ENCODE results near the gene C1QTNF3. TPM values are rescaled to one million over a fixed set of nuclear protein-coding genes. Genes with fewer than 3 reads are reported as not detected.

Gene C1QTNF3
- total RNA-seq, 1 donor from 2014 or later = 9.8 TPM

GRCh38 chr5:34057118-34057517 lies 14.1 kb upstream of the C1QTNF3 start:
- Mint-ChIP-seq H3K9me3 (peaks cover 4% of the 10 kb centered on the region), H3K36me3 (peaks cover 23% of the 10 kb centered on the region), H3K27ac (no peak overlapping the region), H3K4me3 (no peak overlapping the region), H3K4me1 (no peaks in the 10 kb centered on the region), H3K27me3 (ENCODE audit: low read depth) (no peaks in the 10 kb centered on the region)
- TF ChIP-seq, protein P1, sequence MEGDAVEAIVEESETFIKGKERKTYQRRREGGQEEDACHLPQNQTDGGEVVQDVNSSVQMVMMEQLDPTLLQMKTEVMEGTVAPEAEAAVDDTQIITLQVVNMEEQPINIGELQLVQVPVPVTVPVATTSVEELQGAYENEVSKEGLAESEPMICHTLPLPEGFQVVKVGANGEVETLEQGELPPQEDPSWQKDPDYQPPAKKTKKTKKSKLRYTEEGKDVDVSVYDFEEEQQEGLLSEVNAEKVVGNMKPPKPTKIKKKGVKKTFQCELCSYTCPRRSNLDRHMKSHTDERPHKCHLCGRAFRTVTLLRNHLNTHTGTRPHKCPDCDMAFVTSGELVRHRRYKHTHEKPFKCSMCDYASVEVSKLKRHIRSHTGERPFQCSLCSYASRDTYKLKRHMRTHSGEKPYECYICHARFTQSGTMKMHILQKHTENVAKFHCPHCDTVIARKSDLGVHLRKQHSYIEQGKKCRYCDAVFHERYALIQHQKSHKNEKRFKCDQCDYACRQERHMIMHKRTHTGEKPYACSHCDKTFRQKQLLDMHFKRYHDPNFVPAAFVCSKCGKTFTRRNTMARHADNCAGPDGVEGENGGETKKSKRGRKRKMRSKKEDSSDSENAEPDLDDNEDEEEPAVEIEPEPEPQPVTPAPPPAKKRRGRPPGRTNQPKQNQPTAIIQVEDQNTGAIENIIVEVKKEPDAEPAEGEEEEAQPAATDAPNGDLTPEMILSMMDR (IDR thresholded peaks at IDR 0.05; ENCODE audit: unreplicated experiment) = no peak
- DNase-seq (ENCODE audit: low spot score in 2 of 2, unreplicated experiment in 2 of 2) = no peak

GRCh38 chr5:34055667-34056066 lies 12.7 kb upstream of the C1QTNF3 start:
- Mint-ChIP-seq H3K9me3 (no peaks in the 10 kb centered on the region), H3K4me1 (no peaks in the 10 kb centered on the region), H3K36me3 (peaks cover 22% of the 10 kb centered on the region), H3K27ac (no peak overlapping the region), H3K27me3 (ENCODE audit: low read depth) (no peaks in the 10 kb centered on the region), H3K4me3 (no peak overlapping the region)
- DNase-seq (ENCODE audit: low spot score in 2 of 2, unreplicated experiment in 2 of 2) = no peak
- TF ChIP-seq, protein P1 (IDR thresholded peaks at IDR 0.05; ENCODE audit: unreplicated experiment) = no peak

GRCh38 chr5:34054400-34054729 lies 11.4 kb upstream of the C1QTNF3 start:
- no peaks in the 10 kb centered on the region for H3K4me1 Mint-ChIP-seq
- H3K27ac Mint-ChIP-seq = no peak overlapping the region
- H3K27me3 Mint-ChIP-seq (ENCODE audit: low read depth) = no peaks in the 10 kb centered on the region

GRCh38 chr5:34053571-34054399 lies 10.8 kb upstream of the C1QTNF3 start:
- Mint-ChIP-seq H3K4me3 (no peak overlapping the region), H3K4me1 (no peaks in the 10 kb centered on the region), H3K27me3 (ENCODE audit: low read depth) (no peaks in the 10 kb centered on the region), H3K36me3 (peaks cover 26% of the 10 kb centered on the region), H3K27ac (peak overlapping the region; percentile 15), H3K9me3 (no peaks in the 10 kb centered on the region)
- TF ChIP-seq, protein P1 (IDR thresholded peaks at IDR 0.05; ENCODE audit: unreplicated experiment) = no peak
- DNase-seq (ENCODE audit: low spot score in 2 of 2, unreplicated experiment in 2 of 2) = no peak

More at GRCh38 chr5:34054400-34054729, 11.4 kb upstream of the C1QTNF3 start:
- no peaks in the 10 kb centered on the region for H3K9me3 Mint-ChIP-seq
- no peak overlapping the region for H3K4me3 Mint-ChIP-seq
- peaks cover 26% of the 10 kb centered on the region for H3K36me3 Mint-ChIP-seq
- TF ChIP-seq, protein P1 (IDR thresholded peaks at IDR 0.05; ENCODE audit: unreplicated experiment) = no peak
- DNase-seq (ENCODE audit: low spot score in 2 of 2, unreplicated experiment in 2 of 2) = no peak

- Mint-ChIP-seq H3K36me3 (peaks cover 26% of the 10 kb centered on the region), H3K4me1 (no peaks in the 10 kb centered on the region), H3K4me3 (no peak overlapping the region), H3K27me3 (ENCODE audit: low read depth) (no peaks in the 10 kb centered on the region), H3K9me3 (no peaks in the 10 kb centered on the region), H3K27ac (no peak overlapping the region)
- DNase-seq (ENCODE audit: low spot score in 2 of 2, unreplicated experiment in 2 of 2) = no peak
- TF ChIP-seq, protein P1 (IDR thresholded peaks at IDR 0.05; ENCODE audit: unreplicated experiment) = no peak
Measured at GRCh38 chr5:34053133-34053532, 10.1 kb upstream of the C1QTNF3 start.

All from mesothelial cell of epicardium (in vitro differentiated cells).